ENCODE data around the gene BYSL. TPM values are rescaled to one million over a fixed set of nuclear protein-coding genes. Genes with fewer than 3 reads are reported as not detected.

BYSL gene

GRCh38 chr6:41975276-41975675 is 54.0 kb downstream of the BYSL start:
- Histone ChIP-seq H2BK12ac (ENCODE audit: low read length) (no peak overlapping the region), H3K14ac (ENCODE audit: low read length) (no peak overlapping the region), H3K9ac (ENCODE audit: low read depth, low read length, poor library complexity) (no peak overlapping the region), H2BK120ac (ENCODE audit: low read depth, low read length) (no peak overlapping the region), H3K18ac (ENCODE audit: low read length) (no peak overlapping the region), H4K8ac (ENCODE audit: low read depth, low read length) (no peak overlapping the region), H2BK15ac (ENCODE audit: low read length) (no peak overlapping the region), H3K27me3 (ENCODE audit: control insufficient read depth in 3 of 3, insufficient read depth in 3 of 3, low read depth in 1 of 3, low read length in 3 of 3) (no peaks in the 10 kb centered on the region), H3K4me1 (ENCODE audit: control insufficient read depth in 2 of 2, insufficient read depth in 1 of 2, low read depth in 1 of 2, low read length in 2 of 2) (peaks cover 0 to 4% of the 10 kb centered on the region in 2 donors), H2AFZ (ENCODE audit: low read length) (no peak overlapping the region), H2AK5ac (ENCODE audit: low read depth, low read length) (no peak overlapping the region), H3K4me2 (ENCODE audit: insufficient read depth, low read length, poor library complexity, severe bottlenecking) (no peak overlapping the region), H3K4me3 (ENCODE audit: low read length in 2 of 2) (no peak overlapping the region), H3K9me3 (replicated peaks in 1 of 2; ENCODE audit: control insufficient read depth in 2 of 2, insufficient read depth in 1 of 2, low read depth in 1 of 2, low read length in 2 of 2) (no peaks in the 10 kb centered on the region), H3K36me3 (replicated peaks in 1 of 2; ENCODE audit: control insufficient read depth in 2 of 2, insufficient read depth in 2 of 2, low read length in 2 of 2) (no peaks in the 10 kb centered on the region), H3K79me1 (ENCODE audit: low read depth, low read length) (no peaks in the 10 kb centered on the region), H3K23ac (ENCODE audit: low read depth, low read length, poor library complexity) (no peak overlapping the region), H4K91ac (ENCODE audit: low read depth, low read length, poor library complexity) (no peak overlapping the region), H3K4ac (ENCODE audit: low read length) (no peak overlapping the region), H3K27ac (replicated peaks; ENCODE audit: low read length) (no peak overlapping the region), H2BK5ac (ENCODE audit: low read length) (no peak overlapping the region)
- no peak for DNase-seq (ENCODE audit: low spot score)
- WGBS, 2 donors (ENCODE audit: extremely low coverage in 2 of 2, insufficient read length in 2 of 2, insufficient replicate concordance in 1 of 2): no CpG with 5 or more reads among the region's 4 CpGs

- H2BK15ac ChIP-seq (ENCODE audit: low read length): no peak overlapping the region
- no CpG with 5 or more reads among the region's 9 CpGs for WGBS, 2 donors (ENCODE audit: extremely low coverage in 2 of 2, insufficient read length in 2 of 2, insufficient replicate concordance in 1 of 2)
- no peak overlapping the region for H3K4ac ChIP-seq (ENCODE audit: low read length)
- H3K79me1 ChIP-seq (ENCODE audit: low read depth, low read length): no peaks in the 10 kb centered on the region
- no peaks in the 10 kb centered on the region for H3K27me3 ChIP-seq (ENCODE audit: control insufficient read depth in 3 of 3, insufficient read depth in 3 of 3, low read depth in 1 of 3, low read length in 3 of 3)
- no peak overlapping the region for H3K4me2 ChIP-seq (ENCODE audit: insufficient read depth, low read length, poor library complexity, severe bottlenecking)
- H3K4me1 ChIP-seq (ENCODE audit: control insufficient read depth in 2 of 2, insufficient read depth in 1 of 2, low read depth in 1 of 2, low read length in 2 of 2): no peaks in the 10 kb centered on the region
- no peak overlapping the region for H3K27ac ChIP-seq (replicated peaks; ENCODE audit: low read length)
- H3K9ac ChIP-seq (ENCODE audit: low read depth, low read length, poor library complexity): no peak overlapping the region
- H2AFZ ChIP-seq (ENCODE audit: low read length): no peak overlapping the region
- no peak overlapping the region for H2BK120ac ChIP-seq (ENCODE audit: low read depth, low read length)
- no peak overlapping the region for H3K18ac ChIP-seq (ENCODE audit: low read length)
- no peak for DNase-seq (ENCODE audit: low spot score)
- H2BK5ac ChIP-seq (ENCODE audit: low read length): no peak overlapping the region
- H3K23ac ChIP-seq (ENCODE audit: low read depth, low read length, poor library complexity): no peak overlapping the region
- H3K14ac ChIP-seq (ENCODE audit: low read length): no peak overlapping the region
- no peak overlapping the region for H4K8ac ChIP-seq (ENCODE audit: low read depth, low read length)
- H3K4me3 ChIP-seq (ENCODE audit: low read length in 2 of 2): no peak overlapping the region
- H2AK5ac ChIP-seq (ENCODE audit: low read depth, low read length): no peak overlapping the region
- no peak overlapping the region for H4K91ac ChIP-seq (ENCODE audit: low read depth, low read length, poor library complexity)
- no peaks in the 10 kb centered on the region for H3K9me3 ChIP-seq (replicated peaks in 1 of 2; ENCODE audit: control insufficient read depth in 2 of 2, insufficient read depth in 1 of 2, low read depth in 1 of 2, low read length in 2 of 2)
- no peaks in the 10 kb centered on the region for H3K36me3 ChIP-seq (replicated peaks in 1 of 2; ENCODE audit: control insufficient read depth in 2 of 2, insufficient read depth in 2 of 2, low read length in 2 of 2)
- no peak overlapping the region for H2BK12ac ChIP-seq (ENCODE audit: low read length)
Measured at GRCh38 chr6:41976794-41977484, 55.6 kb downstream of the BYSL start.

Small RNAs within 50 kb of the gene (small RNA-seq; reads per million reads assigned to genes)
- gene RF00019 (ENCODE audit: insufficient read depth): not detected
